ENCODE data around the gene AHCYL2.
"Not testable (repeated sequence)": the region's sequence is repeated elsewhere in the genome, so short reads cannot be mapped to it uniquely, and the experiment has no call there.

Gene AHCYL2

GRCh38 chr7:129245533-129245932 lies 20.7 kb downstream of the AHCYL2 start:
- DNase-seq, result no peak

GRCh38 chr7:129247087-129247486 lies 22.3 kb downstream of the AHCYL2 start:
- no peak for DNase-seq

GRCh38 chr7:129252128-129252527 lies 27.3 kb downstream of the AHCYL2 start:
- no peak for DNase-seq

GRCh38 chr7:129252603-129253002 lies 27.8 kb downstream of the AHCYL2 start:
- DNase-seq, result not testable (repeated sequence)

- no peak for DNase-seq
These were observed 31.0 kb downstream of the AHCYL2 start for GRCh38 chr7:129255800-129256199.

- DNase-seq, result no peak
These were observed 31.4 kb downstream of the AHCYL2 start for GRCh38 chr7:129256221-129256620.

- no peak for DNase-seq
These were observed 32.3 kb downstream of the AHCYL2 start for GRCh38 chr7:129257168-129257567.

GRCh38 chr7:129258649-129259389 lies 34.0 kb downstream of the AHCYL2 start:
- no peak for DNase-seq

GRCh38 chr7:129262324-129262723 lies 37.5 kb downstream of the AHCYL2 start:
- no peak for DNase-seq

GRCh38 chr7:129263168-129263567 lies 38.3 kb downstream of the AHCYL2 start:
- DNase-seq, result no peak

GRCh38 chr7:129264534-129264933 lies 39.7 kb downstream of the AHCYL2 start:
- peak in 1 of 2 experiments; percentile 4 for DNase-seq

GRCh38 chr7:129265328-129265727 lies 40.5 kb downstream of the AHCYL2 start:
- DNase-seq, result no peak

- DNase-seq, result no peak
These were observed 41.4 kb downstream of the AHCYL2 start for GRCh38 chr7:129266181-129266580.

GRCh38 chr7:129270077-129270476 lies 45.2 kb downstream of the AHCYL2 start:
- no peak for DNase-seq

- DNase-seq, result peak; percentile 40 to 57
These were observed 46.9 kb downstream of the AHCYL2 start for GRCh38 chr7:129271500-129272355.

GRCh38 chr7:129273936-129274335 lies 49.1 kb downstream of the AHCYL2 start:
- no peak for DNase-seq

GRCh38 chr7:129277629-129278028 lies 52.8 kb downstream of the AHCYL2 start:
- no peak for DNase-seq

GRCh38 chr7:129278688-129279087 lies 53.9 kb downstream of the AHCYL2 start:
- no peak for DNase-seq

- DNase-seq, result no peak
These were observed 54.9 kb downstream of the AHCYL2 start for GRCh38 chr7:129279757-129280156.

GRCh38 chr7:129281163-129281562 lies 56.3 kb downstream of the AHCYL2 start:
- no peak for DNase-seq

- DNase-seq, result no peak
These were observed 58.0 kb downstream of the AHCYL2 start for GRCh38 chr7:129282865-129283264.

GRCh38 chr7:129283936-129284335 lies 59.1 kb downstream of the AHCYL2 start:
- no peak for DNase-seq

GRCh38 chr7:129285111-129285510 lies 60.3 kb downstream of the AHCYL2 start:
- DNase-seq, result no peak

GRCh38 chr7:129292861-129293260 lies 68.0 kb downstream of the AHCYL2 start:
- no peak for DNase-seq

Measured in NCI-H526 (cell line).